Sciatic nerve (tissue), 2 donors: ENCODE data around the gene POLDIP2. TPM values are rescaled to one million over a fixed set of nuclear protein-coding genes. Genes with fewer than 3 reads are reported as not detected.
A peak's percentile ranks its signal among the peaks of the same experiment; 100 is the strongest.

ENCODE experiments used
- ATAC-seq: fragments of 200-7000 bp; cut with Tn5 transposase; one replicate; pipeline ENCODE4 v1.9.1; 2020; ENCODE audit warnings: mild to moderate bottlenecking, moderate library complexity
- DNase-seq: peaks from one replicate; pipeline ENCODE4 v3.0.0-alpha.2; 2020; ENCODE audit warnings: low spot score
- intact Hi-C: fragments of 100-400 bp; cut with DNase I; formaldehyde crosslinking; loops from one replicate; pipeline ENCODE4 v1.14.2; 2022
- total RNA-seq: library from RNA; stranded (reverse); fragmentation: NEBNext Ultra II Directional; extraction: Animal tissue kit (Norgen Biotek cat#: 25700); gene quantifications from one replicate; pipeline ENCODE4 v1.2.1, GENCODE V29; 2021
- donor health status: DM: no; HTN: no; CAD: no.
- donor health status: DM: no; HTN: no; CAD: no.

The POLDIP2 gene
- total RNA-seq, 1 donor from 2014 or later, result 30.0 TPM

DNA sequence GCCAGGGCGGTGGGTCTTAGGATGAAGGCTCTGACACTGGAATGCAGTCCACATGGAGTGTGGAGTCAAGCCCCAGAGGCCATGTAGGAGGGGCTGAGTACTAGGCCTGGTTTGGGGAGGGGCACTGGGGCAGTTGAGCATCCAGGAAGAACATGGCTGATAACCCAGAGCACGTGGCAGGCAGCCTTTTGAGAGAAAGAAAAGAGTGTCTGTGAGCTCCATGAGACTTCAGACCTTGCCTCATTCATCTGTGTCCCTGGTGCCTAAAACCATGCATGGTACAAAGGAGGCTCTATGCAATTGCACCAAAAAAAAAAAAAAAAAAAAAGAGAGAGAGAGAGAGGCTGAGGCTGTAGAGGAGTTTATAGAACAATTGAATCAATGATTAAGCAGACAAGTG, 34.1 kb upstream of the POLDIP2 start:
- DNase-seq (no peak), ATAC-seq (no peak)
- intact Hi-C loops, result no loop called here

DNA sequence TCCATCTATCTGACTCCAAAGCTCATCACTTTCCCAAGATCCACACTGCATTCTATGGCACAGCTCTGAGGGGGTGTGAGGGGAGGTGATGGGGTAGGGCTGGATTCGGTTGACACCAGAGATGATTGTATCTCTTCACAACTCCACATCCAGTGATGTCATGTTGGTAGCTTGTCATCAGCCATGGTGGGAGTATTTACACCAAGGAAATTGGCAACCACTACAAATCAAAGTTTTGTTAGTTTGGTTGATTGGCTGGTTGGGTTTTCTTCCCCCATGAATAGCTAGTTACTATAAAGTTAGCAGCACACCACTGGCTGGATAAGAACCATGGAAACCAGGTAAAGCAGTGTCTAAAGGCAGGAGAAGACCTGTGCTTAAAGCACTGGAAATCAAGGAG, 33.7 kb upstream of the POLDIP2 start:
- DNase-seq (no peak), ATAC-seq (no peak)
- intact Hi-C loops, result no loop called here

DNA sequence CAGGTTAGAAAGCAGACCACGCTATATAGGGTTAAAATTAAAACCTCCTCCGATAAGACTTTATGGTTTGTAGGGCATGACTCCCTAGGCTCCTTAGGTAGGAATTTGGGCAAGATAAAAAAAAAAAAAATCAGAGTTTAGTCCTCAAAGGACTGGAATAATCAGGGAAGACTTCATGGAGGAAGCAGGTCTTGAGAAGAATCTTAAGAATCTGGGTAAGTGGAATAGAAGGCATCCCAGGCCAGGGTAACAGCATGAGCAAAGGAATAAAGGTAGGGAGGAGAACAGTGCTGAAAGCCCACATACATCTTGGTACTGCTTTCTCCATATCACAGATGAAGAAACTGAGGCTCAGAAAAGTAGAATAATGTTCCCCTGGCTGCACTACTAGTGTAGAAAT, 33.2 kb upstream of the POLDIP2 start:
- no peak for DNase-seq
- intact Hi-C loops, result no loop called here
- ATAC-seq, result no peak

DNA sequence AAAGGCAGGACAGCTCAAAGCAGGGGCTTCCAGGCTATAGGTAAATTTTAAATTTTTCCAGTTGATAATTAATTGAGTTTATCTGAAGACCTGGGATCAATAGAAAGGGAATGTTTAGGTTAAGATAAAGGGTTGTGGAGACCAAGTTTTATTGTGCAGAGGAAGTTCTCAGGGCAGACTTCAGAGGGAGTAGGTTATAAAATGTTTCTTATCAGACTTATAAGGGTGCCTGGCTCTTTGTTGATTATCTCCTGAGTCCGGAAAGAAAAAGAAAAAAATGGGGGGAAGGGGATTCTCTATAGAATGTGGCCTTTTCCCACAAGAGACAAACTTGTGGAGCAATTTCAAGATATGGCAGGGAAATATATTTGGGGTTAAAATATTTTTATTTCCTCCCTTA, 32.8 kb upstream of the POLDIP2 start:
- ATAC-seq (no peak), DNase-seq (no peak)
- intact Hi-C loops, result no loop called here

DNA sequence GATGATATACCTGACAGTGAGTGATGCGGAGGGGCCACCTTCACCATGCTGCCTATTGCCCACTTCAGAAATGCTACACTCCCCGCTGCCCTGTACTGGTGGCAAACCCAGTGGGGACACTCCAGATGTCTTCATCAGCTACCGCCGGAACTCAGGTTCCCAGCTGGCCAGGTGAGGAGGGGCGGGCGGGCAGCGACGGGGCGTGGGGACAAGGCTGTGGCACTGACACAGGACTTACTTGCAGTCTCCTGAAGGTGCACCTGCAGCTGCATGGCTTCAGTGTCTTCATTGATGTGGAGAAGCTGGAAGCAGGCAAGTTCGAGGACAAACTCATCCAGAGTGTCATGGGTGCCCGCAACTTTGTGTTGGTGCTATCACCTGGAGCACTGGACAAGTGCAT, 30.8 kb upstream of the POLDIP2 start:
- intact Hi-C loops, result no loop called here
- DNase-seq (no peak), ATAC-seq (no peak)

DNA sequence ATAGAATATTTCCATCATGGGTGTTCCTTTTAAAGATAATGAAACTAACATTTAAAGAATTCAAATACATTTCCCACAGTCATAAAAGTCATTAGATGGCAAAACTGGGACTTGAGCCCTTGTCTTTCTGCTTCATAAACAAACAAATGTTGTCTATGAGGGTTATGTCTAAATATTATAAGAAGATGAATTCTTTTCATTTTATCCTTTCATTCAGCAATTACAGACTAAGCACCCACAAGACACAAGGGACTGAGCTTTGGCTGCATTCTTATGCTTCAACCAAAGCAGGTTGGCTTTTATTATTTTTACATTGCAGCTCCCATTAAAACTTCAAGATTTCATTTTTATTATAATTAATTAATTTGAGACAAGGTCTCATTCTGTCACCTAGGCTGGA, 29.1 kb upstream of the POLDIP2 start:
- intact Hi-C loops, result no loop called here
- no peak for ATAC-seq
- DNase-seq, result no peak

DNA sequence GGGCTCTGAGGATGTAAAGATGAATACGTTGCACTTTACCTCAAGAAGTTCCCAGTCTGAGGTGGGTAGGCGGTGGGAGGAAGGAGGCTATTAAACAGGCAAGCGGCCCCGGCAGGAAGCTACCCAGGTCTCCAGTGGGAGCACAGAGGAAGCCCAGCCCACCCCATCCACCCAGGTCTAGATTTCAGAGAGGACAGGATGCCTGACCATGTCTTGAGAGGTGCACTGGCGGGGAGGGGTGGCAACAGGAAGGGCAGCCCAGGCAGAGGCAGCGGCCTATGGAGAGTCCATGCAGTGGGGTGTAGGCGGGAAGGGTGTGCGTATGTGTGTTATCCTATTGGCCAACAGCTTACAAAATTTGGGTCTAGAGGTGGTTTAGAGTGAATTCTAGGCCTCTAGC, 28.1 kb upstream of the POLDIP2 start:
- ATAC-seq (no peak), DNase-seq (no peak)

DNA sequence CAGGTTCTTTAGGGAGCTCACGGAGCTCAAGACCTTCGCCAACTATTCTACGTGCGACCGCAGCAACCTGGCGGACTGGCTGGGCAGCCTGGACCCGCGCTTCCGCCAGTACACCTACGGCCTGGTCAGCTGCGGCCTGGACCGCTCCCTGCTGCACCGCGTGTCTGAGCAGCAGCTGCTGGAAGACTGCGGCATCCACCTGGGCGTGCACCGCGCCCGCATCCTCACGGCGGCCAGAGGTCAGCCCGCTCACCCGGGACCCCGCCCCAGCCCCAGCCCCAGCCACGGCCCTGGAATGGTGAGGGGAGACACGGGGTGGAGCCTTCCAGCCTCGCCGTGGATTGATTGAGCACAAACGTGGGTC, 27.7 kb upstream of the POLDIP2 start:
- intact Hi-C loops, result no loop called here
- ATAC-seq (no peak), DNase-seq (no peak)

More for the DNA sequence above, 28.1 kb upstream of the POLDIP2 start:
- intact Hi-C loops, result no loop called here

DNA sequence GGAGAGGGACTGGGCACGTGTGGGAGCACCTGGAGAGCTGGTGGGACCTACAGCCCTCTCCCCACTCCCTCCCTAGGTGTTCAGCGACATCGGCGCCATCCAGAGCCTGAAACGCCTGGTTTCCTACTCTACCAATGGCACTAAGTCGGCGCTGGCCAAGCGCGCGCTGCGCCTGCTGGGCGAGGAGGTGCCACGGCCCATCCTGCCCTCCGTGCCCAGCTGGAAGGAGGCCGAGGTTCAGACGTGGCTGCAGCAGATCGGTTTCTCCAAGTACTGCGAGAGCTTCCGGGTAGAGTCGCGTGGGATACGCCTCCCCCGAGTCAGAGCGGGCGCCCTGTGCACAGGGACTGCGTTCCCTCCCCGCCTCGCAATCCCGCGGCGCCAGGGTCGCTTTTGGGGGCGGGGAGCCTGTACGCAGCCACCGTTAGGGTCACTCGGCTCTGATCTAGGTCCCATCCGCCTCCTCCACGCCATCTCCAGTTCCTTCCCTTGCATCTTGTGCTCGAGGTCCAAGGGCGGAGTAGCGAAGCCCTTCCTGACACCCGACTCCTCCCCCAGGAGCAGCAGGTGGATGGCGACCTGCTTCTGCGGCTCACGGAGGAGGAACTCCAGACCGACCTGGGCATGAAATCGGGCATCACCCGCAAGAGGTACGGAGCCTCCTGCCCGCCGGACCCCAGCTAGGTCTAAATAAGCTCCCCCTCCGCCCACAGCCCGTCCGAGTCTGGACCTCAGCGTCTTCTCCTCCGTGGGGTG, 27.1 kb upstream of the POLDIP2 start:
- peak; percentile 79 for ATAC-seq
- no peak for DNase-seq
- intact Hi-C loops, result no loop called here

DNA sequence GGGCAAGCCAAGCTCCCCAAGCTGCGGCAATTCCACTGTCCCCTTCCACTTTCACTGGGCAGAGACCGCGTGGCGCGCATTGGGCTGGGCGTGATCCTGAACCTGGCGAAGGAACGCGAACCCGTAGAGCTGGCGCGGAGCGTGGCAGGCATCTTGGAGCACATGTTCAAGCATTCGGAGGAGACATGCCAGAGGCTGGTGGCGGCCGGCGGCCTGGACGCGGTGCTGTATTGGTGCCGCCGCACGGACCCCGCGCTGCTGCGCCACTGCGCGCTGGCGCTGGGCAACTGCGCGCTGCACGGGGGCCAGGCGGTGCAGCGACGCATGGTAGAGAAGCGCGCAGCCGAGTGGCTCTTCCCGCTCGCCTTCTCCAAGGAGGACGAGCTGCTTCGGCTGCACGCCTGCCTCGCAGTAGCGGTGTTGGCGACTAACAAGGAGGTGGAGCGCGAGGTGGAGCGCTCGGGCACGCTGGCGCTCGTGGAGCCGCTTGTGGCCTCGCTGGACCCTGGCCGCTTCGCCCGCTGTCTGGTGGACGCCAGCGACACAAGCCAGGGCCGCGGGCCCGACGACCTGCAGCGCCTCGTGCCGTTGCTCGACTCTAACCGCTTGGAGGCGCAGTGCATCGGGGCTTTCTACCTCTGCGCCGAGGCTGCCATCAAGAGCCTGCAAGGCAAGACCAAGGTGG, 24.0 kb upstream of the POLDIP2 start:
- intact Hi-C loops, result no loop called here
- ATAC-seq (no peak), DNase-seq (no peak)

DNA sequence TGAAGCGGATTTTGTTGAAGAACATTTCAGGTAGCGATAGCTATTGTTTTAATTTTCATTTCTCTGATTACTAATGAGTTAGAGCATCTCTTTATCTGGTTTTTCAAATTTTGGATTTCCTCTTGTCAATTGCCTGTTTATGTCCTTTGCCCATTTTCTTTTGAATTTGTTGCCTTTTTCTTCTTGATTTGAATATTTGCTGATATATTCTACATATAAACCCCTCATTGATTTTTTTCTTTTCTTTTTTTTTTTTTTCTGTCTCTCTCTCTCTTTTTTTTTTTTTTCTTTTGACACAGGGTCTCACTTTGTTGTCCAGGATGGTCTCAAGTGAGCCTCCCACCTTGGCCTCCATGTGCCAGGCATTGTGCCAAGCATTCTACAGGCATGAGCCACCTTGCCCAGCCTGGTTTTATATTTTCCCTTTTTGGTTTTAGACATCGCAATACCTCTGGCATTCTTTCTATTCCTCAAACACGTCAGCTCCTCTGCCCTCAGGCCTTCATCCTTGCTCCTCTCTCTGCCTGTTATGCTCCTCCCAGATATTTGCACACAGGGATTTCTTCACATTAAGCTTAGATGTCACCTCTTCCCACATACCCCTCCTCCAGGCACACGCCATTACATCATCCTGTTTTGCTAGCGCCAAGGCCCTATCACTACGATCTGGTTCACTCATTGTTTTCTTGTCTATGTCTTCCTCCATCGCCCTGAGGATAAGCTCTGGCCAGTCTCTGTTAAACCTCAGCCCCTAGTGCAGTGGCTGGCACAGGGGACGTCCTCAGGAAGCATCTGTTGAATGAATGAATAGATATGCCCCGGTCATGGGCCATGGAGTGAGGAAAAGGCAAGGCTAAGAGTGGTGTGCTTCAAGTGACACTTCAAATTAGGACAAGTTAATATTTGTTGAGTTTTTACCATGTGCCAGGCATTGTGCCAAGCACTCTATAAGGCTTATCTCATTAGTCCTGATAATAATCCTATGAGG, 22.8 kb upstream of the POLDIP2 start:
- ATAC-seq, result no peak
- intact Hi-C loops, result no loop called here
- DNase-seq, result no peak

DNA sequence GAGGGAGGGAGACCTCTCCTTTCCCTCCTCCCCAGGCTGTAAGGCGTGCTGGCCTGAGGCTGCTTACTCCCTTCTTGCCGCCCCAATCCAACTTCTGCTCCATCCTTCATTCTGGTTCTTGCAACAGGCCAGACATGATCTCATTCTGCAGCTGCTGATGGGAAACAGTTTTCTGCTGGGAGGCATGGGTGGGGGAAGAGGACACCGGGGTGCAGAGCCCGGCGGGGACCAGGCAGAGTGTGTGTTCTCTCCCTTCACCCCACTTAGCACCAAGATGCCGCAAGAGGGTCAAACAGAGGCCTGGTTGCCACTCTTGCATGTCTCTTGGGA, 15.6 kb upstream of the POLDIP2 start:
- ATAC-seq (no peak), DNase-seq (no peak)
- intact Hi-C loops, result no loop called here

DNA sequence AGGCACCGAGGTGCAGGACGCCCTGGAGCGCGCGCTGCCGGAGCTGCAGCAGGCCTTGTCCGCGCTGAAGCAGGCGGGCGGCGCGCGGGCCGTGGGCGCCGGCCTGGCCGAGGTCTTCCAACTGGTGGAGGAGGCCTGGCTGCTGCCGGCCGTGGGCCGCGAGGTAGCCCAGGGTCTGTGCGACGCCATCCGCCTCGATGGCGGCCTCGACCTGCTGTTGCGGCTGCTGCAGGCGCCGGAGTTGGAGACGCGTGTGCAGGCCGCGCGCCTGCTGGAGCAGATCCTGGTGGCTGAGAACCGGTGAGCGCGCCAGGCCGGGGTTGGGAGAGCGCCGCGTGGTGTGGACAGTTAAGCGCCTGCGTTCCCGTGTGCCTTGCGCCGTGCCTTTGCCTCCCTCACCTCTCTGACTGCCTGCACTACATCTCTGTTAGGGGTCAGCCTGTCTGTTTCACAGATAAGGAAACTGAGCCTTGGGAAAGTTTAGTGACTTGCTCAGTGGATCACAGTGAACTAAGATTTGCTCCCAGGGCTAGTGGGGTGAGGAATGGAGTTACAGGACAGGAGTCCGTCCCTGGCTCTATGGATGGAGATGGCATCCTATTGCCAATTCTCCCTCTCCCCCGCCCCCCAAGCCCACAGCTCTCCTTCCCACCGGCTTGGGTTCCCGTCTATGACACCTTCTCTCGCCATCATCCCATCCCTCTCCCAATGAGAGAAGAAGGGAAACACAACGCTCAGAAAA, 15.0 kb upstream of the POLDIP2 start:
- DNase-seq, result no peak
- ATAC-seq, result no peak
- intact Hi-C loops, result no loop called here

DNA sequence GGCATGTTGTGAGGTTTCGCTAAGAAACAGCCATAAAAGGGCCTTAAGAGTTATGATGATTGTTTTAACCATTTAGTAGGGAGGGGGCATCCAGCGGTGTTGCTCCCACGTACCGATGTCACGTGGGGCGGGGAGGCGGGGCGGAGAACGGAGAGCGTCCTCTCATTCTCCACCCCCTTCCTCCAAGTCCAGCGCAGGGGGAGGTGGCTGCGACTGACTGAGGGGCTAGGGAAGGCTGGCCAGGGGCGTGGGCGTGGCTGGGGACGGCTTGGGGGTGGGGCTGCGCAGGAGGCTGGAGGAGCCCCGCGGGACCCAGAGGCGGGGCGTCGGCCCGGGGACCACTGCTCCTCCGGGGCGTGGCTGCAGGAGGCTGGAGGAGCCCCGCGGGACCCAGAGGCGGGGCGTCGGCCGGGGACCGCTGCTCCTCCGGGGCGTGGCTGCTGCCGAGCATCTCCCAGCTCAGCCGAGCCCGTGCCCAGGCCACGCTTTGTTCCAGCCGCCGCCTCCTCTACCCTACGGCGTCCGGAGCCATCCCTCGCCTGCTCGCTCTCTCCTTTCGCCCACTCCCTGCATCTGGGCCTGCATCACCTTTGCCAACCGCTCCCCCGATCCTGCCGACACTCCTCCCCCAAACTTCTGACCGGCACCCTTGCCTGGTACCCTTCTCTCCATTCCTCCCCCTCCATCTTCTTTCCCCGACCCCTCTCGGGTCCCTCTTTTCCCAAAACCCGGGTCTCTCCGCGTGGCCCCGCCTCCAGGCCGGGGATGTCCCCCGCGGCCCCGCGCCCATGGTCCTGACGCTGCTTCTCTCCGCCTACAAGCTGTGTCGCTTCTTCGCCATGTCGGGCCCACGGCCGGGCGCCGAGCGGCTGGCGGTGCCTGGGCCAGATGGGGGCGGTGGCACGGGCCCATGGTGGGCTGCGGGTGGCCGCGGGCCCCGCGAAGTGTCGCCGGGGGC, 14.2 kb upstream of the POLDIP2 start, which contains the start of gene SARM1:
Gene SARM1, plus strand, starts transcription at position 450 of the 958 bp plus-strand sequence. Its CDS starts 339 bp downstream, at position 789.
- intact Hi-C loops, result no loop called here
- ATAC-seq, result peak; percentile 89
- peak; percentile 89 for DNase-seq

DNA sequence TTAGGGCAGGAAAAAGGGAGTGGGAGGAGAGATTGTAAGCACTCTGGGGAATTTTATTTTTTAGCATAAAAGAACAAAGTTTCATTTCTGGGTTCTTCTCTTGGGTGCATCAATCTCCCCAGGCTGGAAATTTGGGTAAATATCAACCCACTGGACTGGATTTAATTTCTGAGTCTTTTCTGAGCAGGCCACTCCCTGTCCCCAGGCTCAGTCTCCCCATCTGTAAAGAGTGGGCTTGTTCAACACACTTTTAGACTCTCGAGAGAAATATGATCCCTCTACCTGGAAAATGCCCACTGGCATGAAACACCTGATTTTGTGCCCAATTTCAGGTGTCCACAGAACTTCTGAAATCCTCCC, 13.4 kb upstream of the POLDIP2 start:
- DNase-seq (no peak), ATAC-seq (no peak)
- intact Hi-C loops, result no loop called here

DNA sequence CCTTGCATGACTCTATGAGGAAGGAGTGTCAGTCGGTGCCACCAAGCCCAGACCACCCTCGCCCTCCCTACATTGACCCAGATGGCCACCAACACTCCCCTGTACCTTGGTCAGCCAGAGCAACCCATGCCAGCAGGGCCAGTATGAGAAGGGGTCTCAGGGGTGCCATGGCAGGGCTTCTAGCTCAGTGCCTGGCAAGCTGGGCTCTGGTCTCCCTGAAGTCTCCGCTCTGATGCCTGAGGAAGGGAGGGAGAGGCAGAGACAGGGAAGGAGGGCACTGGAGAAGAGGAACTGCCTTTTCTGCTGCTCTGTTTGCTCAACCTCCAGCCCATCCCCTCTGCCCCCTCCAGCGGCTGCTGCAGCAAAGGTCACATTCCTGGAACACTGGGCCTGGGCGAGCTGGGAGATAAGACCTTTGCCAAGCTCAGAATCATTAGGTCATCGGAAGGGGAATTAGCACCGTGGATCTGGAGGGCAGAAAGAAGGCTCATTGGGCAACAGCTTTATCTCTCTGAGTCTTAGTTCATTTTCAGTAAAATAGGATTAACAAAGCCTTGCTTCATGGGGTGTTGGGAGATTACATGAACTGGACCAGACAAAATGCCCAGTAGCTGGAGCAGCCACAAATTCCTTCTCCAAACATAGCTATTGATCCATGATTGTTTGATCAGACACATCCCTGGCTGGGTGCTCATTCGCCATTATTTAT, 12.9 kb upstream of the POLDIP2 start, which contains the start of gene VTN:
Gene VTN, minus strand, starts transcription at position 273 of the 709 bp plus-strand sequence. Its CDS starts 104 bp downstream, at position 169.
- ATAC-seq (peak; percentile 20), DNase-seq (no peak)
- intact Hi-C loops, result no loop called here

DNA sequence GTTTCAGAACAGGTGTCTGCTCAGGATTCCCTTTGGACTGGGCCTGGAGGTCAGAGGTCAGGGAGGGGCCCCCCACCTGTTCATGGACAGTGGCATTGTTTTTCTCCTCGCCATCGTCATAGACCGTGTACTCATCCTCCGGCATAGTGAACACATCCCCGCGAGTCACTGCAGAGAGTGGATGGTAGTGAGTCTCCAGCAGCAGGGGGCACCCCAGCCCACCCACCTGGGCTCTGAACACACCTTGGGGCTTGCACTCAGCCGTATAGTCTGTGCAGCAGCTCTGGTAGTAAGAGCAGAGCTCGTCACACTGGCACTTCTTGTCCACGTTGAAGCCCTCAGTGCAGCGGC, 12.3 kb upstream of the POLDIP2 start:
- ATAC-seq, result no peak

More for the DNA sequence above, 12.3 kb upstream of the POLDIP2 start:
- intact Hi-C loops, result no loop called here
- no peak for DNase-seq
